GM20000 (cell line): ENCODE data around the gene SFI1.
"Not testable (repeated sequence)": the region's sequence is repeated elsewhere in the genome, so short reads cannot be mapped to it uniquely, and the experiment has no call there.

Experiments
- DNase-seq: peaks from one replicate; pipeline ENCODE4 v3.0.0; 2012; ENCODE audit warnings: low spot score
- TF ChIP-seq, protein P1 (sequence below): IDR thresholded peaks from 2 replicates; pipeline ENCODE4 v1.5.1; 2012; ENCODE audit warnings: mild to moderate bottlenecking, control low read depth; ENCODE audit errors: extremely low read depth, missing control alignments

Gene SFI1

DNA sequence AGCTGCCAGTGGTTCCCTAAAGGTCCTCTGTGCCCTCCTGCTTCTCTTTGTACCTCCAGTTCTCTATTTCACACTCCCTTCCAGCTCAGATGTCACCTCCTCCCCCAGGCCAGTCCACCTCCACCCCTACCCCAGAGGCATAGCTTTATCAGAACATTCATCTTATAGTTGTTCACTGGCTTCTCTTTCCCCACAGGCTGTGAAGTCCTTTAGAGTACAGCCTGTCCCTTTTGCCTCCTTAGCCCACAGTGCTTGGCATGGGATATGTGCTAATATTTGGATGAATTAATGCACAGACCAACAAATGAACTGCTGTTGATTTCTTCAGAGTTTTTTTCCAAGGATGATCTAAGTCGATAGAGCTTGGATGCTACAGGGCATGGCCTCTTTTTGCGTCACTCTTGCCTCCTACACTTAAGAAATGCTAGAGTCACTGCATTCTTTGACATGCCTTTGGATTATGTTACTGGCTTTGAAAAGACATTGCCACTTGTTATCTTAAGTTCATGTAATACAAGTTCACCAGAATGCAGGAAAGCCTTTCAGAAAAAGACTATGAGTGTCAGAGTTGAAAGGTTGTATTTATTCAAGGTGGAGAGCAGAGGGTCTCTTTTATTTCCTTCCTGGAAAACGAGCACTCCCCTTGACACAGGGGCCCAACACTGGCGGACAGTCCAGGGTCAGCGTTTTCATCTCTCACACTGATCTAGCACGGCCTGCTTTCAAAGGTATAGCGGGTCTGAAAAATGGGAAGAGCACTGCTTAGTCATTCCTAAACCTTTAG lies 90.0 kb downstream of the SFI1 start:
- TF ChIP-seq, protein P1, sequence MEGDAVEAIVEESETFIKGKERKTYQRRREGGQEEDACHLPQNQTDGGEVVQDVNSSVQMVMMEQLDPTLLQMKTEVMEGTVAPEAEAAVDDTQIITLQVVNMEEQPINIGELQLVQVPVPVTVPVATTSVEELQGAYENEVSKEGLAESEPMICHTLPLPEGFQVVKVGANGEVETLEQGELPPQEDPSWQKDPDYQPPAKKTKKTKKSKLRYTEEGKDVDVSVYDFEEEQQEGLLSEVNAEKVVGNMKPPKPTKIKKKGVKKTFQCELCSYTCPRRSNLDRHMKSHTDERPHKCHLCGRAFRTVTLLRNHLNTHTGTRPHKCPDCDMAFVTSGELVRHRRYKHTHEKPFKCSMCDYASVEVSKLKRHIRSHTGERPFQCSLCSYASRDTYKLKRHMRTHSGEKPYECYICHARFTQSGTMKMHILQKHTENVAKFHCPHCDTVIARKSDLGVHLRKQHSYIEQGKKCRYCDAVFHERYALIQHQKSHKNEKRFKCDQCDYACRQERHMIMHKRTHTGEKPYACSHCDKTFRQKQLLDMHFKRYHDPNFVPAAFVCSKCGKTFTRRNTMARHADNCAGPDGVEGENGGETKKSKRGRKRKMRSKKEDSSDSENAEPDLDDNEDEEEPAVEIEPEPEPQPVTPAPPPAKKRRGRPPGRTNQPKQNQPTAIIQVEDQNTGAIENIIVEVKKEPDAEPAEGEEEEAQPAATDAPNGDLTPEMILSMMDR: no peak
- DNase-seq: no peak

GRCh38 chr22:31588970-31589675 lies 92.8 kb downstream of the SFI1 start:
- no peak for DNase-seq
- TF ChIP-seq, protein P1: no peak

DNA sequence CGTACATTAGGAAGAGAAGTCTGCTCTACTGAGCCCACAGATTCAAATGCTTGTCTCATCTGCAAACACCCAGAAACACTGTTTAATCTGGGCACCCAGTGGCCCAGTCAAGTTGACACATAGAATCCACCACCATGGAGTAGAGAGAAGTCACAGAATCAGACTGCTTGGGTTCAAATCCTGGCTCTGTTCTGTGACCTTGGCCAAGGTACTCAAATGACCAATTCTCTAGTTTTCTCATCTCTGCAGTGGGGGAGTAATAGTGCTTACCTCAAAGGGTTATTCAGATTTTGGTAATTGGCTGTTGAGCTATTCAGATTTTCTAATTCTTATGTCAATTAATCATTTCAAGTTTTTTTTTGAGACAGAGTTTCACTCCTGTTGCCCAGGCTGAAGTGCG lies 93.8 kb downstream of the SFI1 start:
- not testable (repeated sequence) for DNase-seq

DNA sequence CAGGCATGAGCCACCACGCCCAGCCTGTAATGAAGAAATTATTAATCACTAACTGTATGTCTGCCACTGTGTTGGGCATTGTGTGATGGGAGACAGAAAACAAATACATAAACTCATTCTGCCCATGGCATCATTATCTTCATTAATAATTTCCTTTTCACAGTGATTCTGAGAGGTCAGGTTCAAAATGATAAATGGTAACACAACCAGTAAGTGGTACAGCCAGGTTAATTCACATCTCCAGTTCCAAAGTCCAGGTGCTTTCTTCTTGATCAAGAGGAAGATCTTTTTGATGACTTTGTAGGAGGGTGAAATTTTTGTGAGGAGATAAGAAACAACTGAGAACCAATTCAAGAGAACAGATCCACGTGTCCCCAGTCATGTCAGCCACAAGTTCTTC lies 98.9 kb downstream of the SFI1 start:
- DNase-seq: no peak
- TF ChIP-seq, protein P1: no peak

DNA sequence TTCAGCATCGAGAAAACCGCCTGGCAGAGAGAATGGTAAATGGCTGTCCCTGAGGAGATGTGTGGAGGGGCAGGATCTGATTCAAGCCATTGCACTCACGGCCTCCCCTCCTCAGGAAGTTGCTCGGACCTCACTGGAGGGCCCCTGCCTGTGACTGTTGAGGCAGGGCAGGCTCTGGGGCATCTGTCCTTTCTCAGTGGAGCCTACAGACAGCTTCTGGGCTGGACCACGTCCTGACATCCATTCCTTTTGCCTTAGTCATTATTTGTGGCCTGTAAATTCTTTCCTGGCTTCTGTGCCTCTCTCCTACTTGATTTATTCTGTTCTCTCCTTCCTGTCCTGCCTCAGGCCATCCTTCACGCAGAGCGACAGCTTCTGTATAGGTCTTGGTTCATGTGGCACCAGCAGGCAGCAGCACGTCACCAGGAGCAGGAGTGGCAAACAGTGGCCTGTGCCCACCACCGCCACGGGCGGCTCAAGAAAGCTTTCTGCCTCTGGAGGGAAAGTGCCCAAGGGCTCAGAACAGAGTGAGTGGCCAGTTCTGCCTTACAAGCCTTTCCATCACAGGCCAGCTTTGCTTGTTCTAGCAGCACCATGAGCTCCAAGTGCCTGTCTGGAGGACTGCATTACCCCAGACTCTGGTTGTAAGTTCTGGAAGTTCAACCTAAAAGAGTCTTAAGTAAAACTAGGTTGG lies 106.1 kb downstream of the SFI1 start:
- DNase-seq: no peak
- TF ChIP-seq, protein P1: no peak

- DNase-seq: no peak
- TF ChIP-seq, protein P1: no peak
Observed at GRCh38 chr22:31603081-31603525, 106.8 kb downstream of the SFI1 start.

GRCh38 chr22:31603574-31603973 lies 107.2 kb downstream of the SFI1 start:
- TF ChIP-seq, protein P1: no peak

More at GRCh38 chr22:31603574-31603973, 107.2 kb downstream of the SFI1 start:
- no peak for DNase-seq
